ENCODE measurements around the gene CDYL.
A peak's percentile ranks its signal among the peaks of the same experiment; 100 is the strongest.

The CDYL gene

DNA sequence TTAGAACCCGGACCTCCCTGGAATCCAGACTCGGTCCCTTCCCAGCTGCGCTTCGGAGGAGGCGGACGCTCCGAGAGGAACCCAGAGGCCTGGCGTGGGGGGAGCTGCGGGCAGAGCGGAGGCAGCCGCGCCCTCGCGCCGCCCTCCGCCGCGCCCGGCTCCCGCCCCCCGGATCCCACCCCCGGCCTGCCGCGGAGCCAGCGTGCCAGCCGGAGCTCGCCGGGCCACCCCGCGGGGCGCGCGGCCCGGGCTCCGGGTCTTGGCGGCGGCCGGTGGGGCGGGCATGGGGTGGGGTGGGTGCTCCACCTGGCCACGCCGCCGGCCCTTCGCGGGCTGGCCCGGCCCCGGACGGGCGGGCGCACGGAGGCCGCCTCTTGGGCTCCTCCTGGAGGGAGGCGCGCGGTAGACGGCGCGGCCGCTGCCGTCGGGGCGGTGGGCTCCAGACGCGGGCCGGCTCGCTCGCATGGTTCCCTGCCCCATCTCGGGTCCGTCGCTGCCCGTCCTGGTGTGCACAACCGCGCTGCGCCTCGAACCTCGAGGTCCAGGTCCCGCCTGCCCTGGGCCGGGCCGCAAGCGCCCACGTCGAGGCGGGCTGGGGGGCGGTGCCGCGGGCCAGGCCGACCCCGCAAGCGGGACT, 592 bp upstream of the CDYL start:
- peak; percentile 69 to 72 for DNase-seq

DNA sequence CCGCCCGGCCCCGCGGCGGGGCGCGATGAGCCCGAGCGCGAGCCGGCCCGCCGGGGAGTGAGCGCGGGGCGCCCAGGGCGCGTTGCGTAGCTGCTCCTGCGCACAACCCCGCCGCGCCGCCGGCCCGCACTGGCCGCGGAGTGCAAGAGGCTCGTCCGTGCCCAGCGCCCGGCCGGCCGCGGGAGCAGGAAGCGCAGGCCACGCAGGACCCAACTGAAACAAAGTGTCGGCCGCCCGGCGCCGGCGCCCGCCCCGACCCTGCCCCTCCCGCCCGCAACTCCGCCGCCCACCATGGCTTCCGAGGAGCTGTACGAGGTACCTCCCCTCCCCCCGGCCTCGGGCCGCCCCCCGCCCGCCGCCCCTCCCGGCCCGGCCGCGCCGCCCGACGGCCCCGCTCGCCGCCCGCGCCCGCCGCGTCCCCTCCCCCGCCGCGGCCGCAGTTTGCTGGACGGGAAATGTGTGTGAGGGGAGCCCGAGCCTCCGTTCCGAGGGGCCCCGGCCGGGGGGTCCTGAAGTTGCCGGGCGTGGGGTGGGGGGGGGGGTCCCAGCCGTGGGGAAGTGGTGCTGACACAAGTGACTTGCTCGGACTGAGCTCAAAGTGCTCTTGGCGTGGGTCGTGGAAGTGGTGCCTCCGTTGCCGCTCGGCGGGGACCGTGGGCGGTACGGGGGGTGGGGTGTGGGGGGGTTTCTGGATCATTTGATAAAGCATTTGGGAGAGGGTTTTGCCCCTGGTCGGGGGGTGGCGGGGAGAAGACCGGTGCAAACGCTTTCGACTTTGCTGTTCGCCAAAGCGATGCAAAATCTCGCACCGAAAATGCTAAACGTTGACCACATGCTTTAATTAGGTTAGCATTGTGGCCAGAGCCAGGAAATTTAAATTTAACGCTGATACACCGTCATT, 539 bp downstream of the CDYL start:
- peak; percentile 59 to 75 for DNase-seq

- peak; percentile 31 to 56 for DNase-seq
Measured at GRCh38 chr6:4777394-4777935, 1.3 kb downstream of the CDYL start.

DNA sequence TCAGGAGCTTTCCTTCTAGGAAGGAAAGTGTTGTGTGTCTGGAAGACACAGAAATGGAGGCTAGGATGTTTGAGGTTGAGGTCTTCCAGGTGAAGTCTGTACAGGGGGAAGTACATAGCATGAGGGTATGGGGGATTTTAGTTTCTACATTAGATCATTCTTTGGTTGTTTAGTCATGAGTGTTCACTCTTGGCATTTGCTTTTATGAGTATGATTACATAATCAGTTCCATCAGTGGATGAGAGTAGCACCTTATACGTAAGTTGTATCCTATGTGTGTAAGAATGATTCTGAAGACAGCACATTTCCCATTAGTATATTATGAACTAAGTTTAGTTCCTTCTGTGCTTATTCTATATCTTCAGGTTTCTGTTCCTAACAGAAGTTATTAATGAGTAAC, 1.9 kb downstream of the CDYL start:
- no peak for DNase-seq

DNA sequence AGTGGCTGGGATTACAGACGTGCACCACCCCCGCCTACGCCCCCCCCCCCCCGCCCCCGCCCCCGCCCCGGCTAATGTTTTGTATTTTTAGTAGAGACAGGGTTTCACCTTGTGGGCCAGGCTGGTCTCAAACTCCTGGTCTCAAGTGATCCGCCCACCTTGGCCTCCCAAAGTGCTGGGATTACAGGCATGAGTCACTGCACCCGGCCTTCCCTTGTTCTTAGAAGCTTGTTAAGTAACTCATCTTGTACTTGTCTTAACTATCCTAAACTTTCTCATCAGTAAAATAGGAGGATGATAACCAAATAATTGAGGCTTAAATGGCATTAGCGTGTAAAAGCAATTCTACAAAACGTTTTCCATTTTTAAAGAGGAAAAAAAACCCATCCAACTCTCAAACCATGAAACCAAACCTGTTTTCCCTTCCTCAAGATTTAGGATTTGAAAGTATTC, 4.2 kb downstream of the CDYL start:
- DNase-seq: no peak

DNA sequence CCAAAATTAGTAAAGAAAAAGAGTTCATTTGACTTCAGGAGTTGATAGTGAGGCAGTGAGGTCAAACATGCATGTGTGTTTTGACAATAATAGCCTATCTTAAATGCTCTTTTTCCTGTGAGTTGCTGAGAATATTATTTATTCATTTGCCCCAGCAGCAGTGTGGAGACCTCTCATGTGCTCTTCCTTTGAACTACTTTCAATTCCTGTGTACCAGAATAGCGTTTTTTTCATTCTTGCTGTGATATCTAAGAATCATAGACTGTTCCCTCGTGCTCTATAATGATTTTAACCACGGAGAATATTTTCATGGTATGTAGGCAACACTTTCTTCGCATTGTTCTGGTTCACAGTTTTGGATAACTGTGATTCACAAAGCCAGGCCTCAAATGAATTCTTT, 5.2 kb downstream of the CDYL start:
- no peak for DNase-seq

GRCh38 chr6:4781967-4782575, 5.9 kb downstream of the CDYL start:
- peak in 1 of 2 experiments; percentile 11 for DNase-seq

DNA sequence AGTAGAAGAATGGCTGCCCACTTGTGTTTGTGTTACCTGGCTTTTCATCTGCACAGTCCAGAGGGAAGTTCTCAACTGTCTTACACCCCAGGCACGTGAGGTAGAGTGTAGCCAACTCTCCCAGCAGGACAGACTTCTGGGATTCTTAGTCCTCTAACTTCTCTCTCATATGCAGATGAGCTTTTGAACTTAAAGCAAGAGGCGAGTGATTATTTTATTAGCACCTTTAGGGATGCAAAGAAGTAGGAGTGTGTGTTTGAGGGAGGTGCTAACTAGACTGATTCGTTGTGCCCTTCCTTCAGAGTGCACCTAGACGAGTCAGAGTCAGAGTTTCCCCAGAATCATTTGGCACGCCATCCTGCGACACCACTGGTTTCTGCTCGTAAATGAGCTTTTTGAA, 10.8 kb downstream of the CDYL start:
- DNase-seq: no peak

- no peak for DNase-seq
Measured at GRCh38 chr6:4788482-4788881, 12.3 kb downstream of the CDYL start.

DNA sequence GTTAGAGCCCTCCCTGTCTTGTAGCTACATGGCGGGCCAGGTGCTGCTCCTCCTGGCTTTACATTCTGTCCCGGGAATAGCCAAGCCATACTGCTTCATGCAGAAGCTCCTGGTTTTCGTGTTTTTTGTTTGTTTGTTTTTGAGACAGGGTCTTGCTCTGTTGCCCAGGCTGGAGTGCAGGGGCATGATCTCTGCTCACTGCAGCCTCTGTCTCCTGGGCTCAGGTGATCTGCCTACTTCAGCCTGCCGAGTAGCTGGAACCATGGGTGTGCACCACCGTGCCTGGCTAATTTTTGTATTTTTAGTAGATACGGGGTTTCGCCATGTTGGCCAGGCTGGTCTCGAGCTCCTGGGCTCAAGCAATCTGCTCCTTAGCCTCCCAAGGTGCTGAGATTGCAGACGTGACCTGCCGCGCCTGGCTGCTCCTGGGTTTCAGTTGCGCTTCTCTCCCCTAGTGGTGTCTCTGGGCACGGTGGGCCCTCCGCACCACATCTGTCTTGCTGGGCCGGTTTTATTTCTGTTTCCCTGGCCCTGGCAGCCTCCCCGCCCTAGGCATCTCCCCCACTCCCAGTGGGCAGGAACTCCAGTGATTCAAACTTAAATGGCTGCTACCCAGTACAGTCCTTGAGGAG, 12.9 kb downstream of the CDYL start:
- DNase-seq: no peak

GRCh38 chr6:4790158-4790899, 14.1 kb downstream of the CDYL start:
- no peak for DNase-seq

DNA sequence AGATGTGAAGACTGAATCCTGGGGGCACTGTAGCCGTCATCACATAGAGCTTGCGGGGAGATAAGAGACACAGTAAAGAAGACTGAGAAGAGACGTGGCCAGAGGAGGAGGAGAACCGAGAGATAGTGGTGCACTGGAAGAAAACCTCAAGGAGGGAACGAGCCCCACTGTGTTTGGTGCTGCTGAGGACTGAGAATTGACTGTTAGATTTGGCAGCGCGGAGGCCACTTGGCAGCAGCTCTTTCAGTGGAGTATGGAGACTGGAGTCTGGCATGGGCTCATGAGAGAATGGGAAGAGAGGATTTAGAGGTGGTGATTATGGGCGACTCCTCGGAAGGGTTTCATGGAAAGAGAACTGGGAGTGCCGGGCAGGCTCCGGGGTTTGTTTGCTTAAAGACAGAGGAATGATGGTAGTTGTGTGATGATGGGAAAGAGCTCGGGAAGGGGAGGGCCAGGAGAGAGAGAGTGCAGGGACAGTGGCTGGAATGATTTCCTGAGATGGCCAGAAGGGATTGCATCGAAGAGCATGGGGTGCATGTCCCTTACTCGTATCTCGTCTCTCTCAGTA, 18.0 kb downstream of the CDYL start:
- no peak for DNase-seq

- no peak for DNase-seq
Measured at GRCh38 chr6:4797587-4797986, 21.4 kb downstream of the CDYL start.

- no peak for DNase-seq
Measured at GRCh38 chr6:4799912-4800311, 23.7 kb downstream of the CDYL start.

DNA sequence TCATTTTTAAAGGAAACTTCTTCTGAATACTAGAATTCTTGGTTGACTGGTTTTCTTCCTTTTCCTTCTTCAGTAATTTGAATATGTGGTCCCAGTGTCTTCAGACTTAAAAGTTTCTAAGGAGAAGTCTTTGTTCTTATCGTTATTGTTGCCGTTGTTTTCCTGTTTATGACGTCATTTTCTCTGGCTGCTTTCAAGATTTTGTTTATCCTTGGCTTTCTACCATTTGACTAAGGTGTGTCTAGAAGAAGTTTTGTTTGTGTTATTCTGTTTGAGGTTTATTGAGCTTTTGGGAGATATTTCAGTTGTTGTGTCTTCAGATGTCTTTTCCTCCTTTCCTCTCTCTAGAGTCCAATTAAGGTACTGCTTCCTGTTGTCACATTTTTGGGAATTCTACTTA, 24.5 kb downstream of the CDYL start:
- DNase-seq: no peak

DNA sequence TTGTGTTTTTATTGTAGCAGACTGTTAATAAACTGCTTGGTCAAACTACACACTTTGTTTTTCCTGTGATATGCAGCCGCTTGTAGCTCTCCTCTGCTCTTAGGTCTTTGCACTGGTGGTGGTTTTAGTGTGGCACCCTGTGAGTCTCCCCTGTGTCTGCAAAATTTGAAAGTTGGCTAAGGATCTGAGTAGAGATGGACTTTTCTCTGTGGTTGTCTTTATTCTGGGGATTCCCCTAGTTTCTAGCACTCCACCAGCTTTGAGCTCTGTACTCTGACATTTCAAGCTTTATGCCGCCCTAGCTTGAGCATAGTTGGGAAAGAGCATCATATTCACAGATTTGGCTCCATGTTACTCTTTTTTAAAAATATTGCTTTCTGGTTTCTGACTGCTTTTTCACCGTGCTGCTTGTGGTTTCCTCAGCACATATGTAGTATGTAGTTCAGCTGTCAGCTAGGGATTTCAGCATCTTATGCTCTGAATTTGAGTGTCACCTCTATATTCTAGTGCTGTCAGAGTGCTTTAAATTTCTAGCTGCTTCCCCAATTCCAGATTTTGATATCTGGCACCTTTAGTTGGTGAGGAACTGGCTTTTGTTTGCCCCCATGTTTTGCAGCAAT, 25.4 kb downstream of the CDYL start:
- DNase-seq: no peak

DNA sequence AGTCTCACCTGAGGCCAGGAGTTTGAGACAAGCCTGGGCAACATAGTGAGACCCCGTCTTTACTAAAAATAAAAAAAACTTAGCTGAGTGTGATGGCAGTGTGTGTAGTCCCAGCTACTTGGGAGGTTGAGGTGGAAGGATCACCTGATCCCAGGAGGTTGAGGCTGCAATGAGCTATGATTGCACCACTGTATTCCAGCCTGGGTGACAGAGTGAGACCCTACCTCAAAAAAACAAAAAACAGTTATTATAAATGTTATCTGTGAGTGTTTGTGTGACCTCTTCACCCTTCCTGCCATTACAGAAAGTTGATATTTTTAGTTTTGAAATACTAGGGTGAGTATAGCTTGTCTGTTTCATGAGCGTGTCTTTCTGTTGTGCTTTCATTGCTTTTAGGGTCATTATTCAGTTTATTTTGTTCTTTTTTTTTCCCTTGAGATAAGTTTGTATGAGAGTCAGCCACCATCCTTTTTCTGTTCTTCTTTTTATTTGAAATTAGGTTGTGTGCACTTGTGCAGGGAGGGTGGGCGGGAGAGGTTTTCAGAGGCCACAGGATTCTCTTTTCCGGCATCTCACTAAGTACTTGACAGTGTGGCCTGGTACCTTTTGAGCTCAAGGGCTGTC, 26.2 kb downstream of the CDYL start:
- no peak for DNase-seq

DNA sequence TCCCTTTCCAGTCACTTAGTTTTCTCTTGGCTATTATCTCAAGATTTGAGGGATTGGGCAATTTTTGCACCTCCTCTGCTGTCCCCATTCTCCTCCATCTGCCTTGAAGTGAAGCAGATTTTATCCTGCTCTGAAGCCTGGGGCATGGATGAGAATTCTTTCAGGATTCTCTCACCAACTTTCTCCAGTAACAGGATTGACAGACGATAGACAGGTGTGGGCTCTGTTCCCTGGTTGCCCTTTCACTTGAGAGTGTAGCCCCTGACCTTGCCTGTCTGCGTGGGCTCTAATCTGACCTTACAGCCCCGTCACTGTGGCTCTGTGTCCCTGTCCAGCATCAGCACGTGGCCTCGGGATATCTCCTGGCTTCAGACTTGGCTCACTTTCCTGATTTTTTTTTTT, 27.1 kb downstream of the CDYL start:
- no peak for DNase-seq

- DNase-seq: no peak
Measured at GRCh38 chr6:4804095-4804494, 27.9 kb downstream of the CDYL start.

- DNase-seq: peak in 1 of 2 experiments; percentile 15
Measured at GRCh38 chr6:4805553-4806336, 29.5 kb downstream of the CDYL start.

Data from AML-193 (cell line).